AG09309 (cell line): ENCODE results near the gene MAD1L1.
"Not testable (repeated sequence)": the region's sequence is repeated elsewhere in the genome, so short reads cannot be mapped to it uniquely, and the experiment has no call there.

ENCODE experiments used
- DNase-seq: peaks from one replicate; pipeline ENCODE4 v3.0.0-alpha.2; 2010; ENCODE audit warnings: low read depth
- H3K4me3 ChIP-seq: 2 replicates; pipeline ENCODE4 v1.5.1; 2011; ENCODE audit warnings: mild to moderate bottlenecking, low read depth, low read length, moderate library complexity; ENCODE audit not compliant: control insufficient read depth
- CTCF ChIP-seq: IDR thresholded peaks from 2 replicates; pipeline ENCODE4 v1.5.1; 2011; ENCODE audit warnings: mild to moderate bottlenecking, low read depth, low read length, inconsistent platforms; ENCODE audit not compliant: insufficient read depth, control insufficient read depth; ENCODE audit errors: missing control alignments

MAD1L1 gene

DNA sequence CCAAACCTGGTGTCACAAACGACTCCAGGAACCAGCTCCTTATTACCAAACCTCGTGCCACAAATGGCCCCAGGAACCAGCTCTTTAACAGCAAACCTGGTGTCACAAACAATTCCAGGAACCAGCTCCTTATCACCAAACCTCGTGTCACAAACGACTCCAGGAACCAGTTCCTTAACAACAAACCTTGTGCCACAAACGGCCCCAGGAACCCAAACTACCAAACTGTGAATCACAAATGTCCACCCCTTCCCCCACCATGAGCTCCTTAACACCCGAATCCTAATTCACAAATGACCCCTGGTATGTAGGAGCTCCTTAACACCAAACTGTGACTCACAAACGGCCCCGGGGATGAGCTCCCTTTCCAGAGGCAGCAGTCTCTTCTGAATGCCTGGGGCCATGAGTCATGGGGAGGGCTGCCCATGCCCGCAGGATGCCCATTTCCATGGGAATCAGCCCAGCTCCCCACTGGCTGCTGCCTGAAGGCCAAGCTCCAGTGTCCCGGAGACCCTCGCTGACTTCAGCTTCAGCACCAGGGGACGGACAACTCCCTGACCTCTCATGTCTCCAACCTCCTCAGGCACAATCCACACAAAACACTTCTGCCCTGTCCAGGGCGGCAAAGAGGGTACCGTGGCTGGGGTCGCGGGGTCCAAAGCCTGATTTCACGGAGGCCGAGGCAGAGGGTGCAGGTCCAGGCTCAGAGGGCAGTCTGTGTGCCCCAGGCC lies 349.5 kb downstream of the MAD1L1 start:
- TF ChIP-seq CTCF = no peak
- DNase-seq = peak; percentile 55
- H3K4me3 ChIP-seq = no peak overlapping the region

DNA sequence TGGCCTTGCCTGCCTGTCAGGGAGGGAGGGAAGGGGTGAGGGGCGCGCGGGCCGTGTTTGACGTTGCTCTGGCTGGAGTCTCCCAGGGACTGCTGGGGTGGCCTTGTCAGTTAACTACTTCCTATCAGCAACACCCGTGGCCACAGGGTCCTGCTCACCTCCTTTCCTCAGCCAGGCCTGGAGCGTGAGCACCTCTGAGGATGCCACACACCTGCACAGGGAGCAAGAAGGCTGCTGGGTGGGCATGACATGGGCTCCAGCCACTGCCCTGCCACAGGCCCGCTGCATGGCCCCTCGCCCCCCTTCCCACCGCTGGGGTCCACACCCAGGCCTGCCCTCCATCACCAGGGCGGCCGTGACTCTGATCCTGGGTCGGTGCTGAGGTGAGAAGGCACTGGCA lies 350.3 kb downstream of the MAD1L1 start:
- DNase-seq = no peak
- no peak for TF ChIP-seq CTCF
- no peak overlapping the region for H3K4me3 ChIP-seq

DNA sequence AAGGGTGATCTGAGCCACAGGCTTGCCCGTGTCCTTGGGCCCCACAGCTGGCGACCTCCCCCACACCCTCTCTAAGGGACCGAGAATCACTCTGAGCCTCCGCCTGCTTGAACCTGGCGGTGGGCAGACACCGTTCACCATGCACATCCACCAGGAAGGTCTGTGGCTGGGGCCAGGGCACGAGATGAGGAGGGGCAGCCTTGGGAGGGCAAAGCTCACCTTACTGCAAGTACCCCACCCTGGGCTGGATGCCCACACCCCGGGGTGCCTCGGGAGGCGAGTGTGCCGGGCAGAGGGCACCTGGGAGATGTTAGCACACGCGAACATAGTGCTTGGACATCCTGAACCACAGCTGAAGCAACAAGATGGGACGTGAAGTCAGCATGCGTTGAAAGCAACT lies 350.8 kb downstream of the MAD1L1 start:
- H3K4me3 ChIP-seq = no peak overlapping the region
- no peak for DNase-seq
- no peak for TF ChIP-seq CTCF

DNA sequence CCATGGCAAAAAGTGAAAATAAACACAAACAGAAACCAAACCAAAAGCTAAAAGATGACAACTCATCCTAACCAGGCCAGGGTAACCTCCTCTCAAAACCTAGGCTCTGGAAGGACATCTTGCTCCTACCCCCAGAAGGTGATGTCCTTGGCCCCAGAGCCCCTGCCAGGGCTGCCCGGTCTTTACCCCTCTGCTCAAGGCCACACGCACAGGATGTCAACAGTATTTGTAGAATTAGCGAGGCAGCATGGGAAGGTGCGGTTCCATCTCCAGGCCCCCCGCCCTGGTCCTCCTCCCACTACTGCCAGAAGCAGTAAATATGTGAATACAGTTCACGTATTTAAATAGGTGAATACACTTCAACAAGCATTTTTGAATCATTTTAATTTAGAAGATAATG lies 356.1 kb downstream of the MAD1L1 start:
- not testable (repeated sequence) for H3K4me3 ChIP-seq, DNase-seq

DNA sequence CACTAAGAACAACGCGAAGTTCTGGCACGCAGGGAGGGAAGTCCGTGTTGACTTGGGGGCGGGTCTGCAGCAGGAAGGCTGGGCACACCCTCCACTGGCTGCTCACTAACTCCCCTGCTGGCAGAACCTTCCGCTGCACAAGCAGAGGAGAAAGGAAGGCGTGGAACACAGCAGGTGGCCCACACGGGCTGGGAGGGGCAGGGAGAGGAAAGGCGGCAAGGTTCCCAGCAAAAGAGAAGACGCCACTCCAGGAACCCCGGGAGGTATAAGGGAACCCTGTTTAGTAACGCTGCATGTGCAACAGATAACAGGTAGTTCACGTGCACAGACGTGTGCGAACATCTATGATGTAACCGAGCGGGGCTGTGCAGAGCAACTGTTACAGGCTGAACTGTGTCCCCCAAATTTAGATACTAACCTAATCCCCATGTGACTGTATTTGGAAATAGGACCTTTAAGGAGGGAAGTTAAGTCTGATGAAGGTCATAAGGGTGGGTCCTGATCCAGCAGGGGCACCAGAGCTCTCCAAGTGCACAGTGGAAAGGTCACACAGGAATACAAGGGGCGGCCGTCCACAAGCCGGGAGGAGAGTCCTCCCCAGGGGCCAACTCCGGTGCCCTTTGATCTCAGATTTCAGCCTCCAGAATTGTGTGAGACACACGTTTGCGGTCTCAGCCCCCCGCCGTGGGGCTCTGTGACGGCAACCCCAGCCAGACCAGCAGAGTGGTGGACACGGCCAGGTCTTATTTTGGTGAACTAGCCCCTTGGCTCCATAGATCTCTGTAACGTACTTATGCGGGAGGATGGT lies 357.1 kb downstream of the MAD1L1 start:
- not testable (repeated sequence) for H3K4me3 ChIP-seq, DNase-seq
- TF ChIP-seq CTCF = peak; percentile 5

- DNase-seq, H3K4me3 ChIP-seq: not testable (repeated sequence)
Observed at GRCh38 chr7:1874590-1875391, 358.0 kb downstream of the MAD1L1 start.

GRCh38 chr7:1873857-1874589 lies 358.7 kb downstream of the MAD1L1 start:
- H3K4me3 ChIP-seq = no peak overlapping the region
- no peak for DNase-seq
- TF ChIP-seq CTCF = no peak
